Ascending aorta (tissue), 2 donors: ENCODE results near the gene APBA2. TPM values are rescaled to one million over a fixed set of nuclear protein-coding genes. Genes with fewer than 3 reads are reported as not detected.
"Not testable (repeated sequence)": the region's sequence is repeated elsewhere in the genome, so short reads cannot be mapped to it uniquely, and the experiment has no call there.

Experiments used
- DNase-seq, 2 donors: peaks; one replicate each; pipeline ENCODE4 v3.0.0-alpha.2; 2019; ENCODE audit warnings: low spot score in 2 of 2
- H3K27ac ChIP-seq, 2 donors: fragments of 200-600 bp; sonication (generic); one replicate each; pipeline ENCODE4 v1.5.1; 2016 to 2017; ENCODE audit warnings: mild to moderate bottlenecking in 1 of 2
- H3K27me3 ChIP-seq: fragments of 200-600 bp; sonication (generic); one replicate; pipeline ENCODE4 v1.5.1; 2017
- H3K36me3 ChIP-seq, 2 donors: fragments of 200-600 bp; sonication (generic); one replicate each; pipeline ENCODE4 v1.5.1; 2016
- H3K4me1 ChIP-seq, 2 donors: fragments of 200-600 bp; sonication (generic); one replicate each; pipeline ENCODE4 v1.5.1; 2016 to 2017; ENCODE audit warnings: mild to moderate bottlenecking in 1 of 2
- H3K4me3 ChIP-seq, 2 donors: fragments of 200-600 bp; sonication (generic); one replicate each; pipeline ENCODE4 v1.5.1; 2016 to 2017; ENCODE audit warnings: mild to moderate bottlenecking in 1 of 2
- H3K9me3 ChIP-seq, 2 donors: fragments of 200-600 bp; sonication (generic); one replicate each; pipeline ENCODE4 v1.5.1; 2016
- CTCF ChIP-seq, 3 experiments: fragments of 200-600 bp in 2 of 3; fragments of 450-650 bp in 1 of 3; sonication (generic) in 2 of 3; IDR thresholded peaks; one replicate each; pipeline ENCODE4 v1.5.1; 2016 to 2019; ENCODE audit warnings: antibody characterized with exemption in 3 of 3, mild to moderate bottlenecking in 1 of 3, moderate library complexity in 1 of 3
- intact Hi-C: fragments of 100-400 bp; cut with DNase I; formaldehyde crosslinking; loops from one replicate; pipeline ENCODE4 v1.15.1; 2023
- total RNA-seq: library from RNA; depleted of rRNA; stranded (reverse); fragments of >200 nt; gene quantifications from one replicate; pipeline ENCODE4 v1.1.0, GENCODE V29; 2016

APBA2 gene
- total RNA-seq, 1 donor from 2014 or later: 2.4 TPM

DNA sequence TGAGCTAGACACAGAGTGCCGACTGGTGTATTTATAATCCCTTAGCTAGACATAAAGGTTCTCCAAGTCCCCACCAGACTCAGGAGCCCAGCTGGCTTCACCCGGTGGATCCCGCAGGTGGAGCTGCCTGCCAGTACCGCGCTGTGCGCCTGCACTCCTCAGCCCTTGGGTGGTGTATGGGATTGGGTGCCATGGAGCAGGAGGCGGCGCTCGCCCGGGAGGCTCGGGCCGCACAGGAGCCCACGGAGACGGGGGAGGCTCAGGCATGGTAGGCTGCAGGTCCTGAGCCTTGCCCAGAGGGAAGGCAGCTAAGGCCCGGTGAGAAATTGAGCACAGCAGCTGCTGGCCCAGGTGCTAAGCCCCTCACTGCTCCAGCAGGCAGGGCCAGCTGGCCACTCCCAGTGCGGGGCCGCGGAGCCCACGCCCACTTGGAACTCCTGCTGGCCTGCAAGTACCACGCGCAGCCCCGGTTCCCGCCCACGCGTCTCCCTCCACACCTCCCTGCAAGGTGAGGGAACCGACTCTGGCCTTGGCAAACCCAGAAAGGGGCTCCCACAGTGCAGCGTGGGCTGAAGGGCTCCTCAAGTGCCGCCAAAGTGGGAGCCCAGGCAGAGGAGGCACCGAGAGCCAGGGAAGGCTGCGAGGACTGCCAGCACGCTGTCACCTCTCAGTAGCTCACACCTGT is 274.1 kb downstream of the APBA2 start:
- no peak for DNase-seq
- Histone ChIP-seq H3K27me3 (no peaks in the 10 kb centered on the region), H3K9me3 (peaks cover 0 to 6% of the 10 kb centered on the region in 2 donors), H3K4me1 (no peaks in the 10 kb centered on the region), H3K36me3 (no peaks in the 10 kb centered on the region), H3K27ac (no peak overlapping the region), H3K4me3 (no peak overlapping the region)
- TF ChIP-seq CTCF (IDR thresholded peaks at IDR 0.05): no peak
- intact Hi-C loops: no loop called here

- intact Hi-C loops: no loop called here
- no peak for DNase-seq
- no peak overlapping the region for H3K4me3 ChIP-seq
- no peak overlapping the region for H3K27ac ChIP-seq
- H3K27me3 ChIP-seq: no peaks in the 10 kb centered on the region
- H3K9me3 ChIP-seq: peaks cover 0 to 6% of the 10 kb centered on the region in 2 donors
- no peak for TF ChIP-seq CTCF (IDR thresholded peaks at IDR 0.05)
- H3K36me3 ChIP-seq: no peaks in the 10 kb centered on the region
- H3K4me1 ChIP-seq: no peaks in the 10 kb centered on the region
Measured at GRCh38 chr15:29162411-29162810, 276.6 kb downstream of the APBA2 start.

GRCh38 chr15:29167122-29167521 is 281.3 kb downstream of the APBA2 start:
- H3K4me1 ChIP-seq, intact Hi-C loops, H3K4me3 ChIP-seq, H3K27ac ChIP-seq, H3K36me3 ChIP-seq, H3K9me3 ChIP-seq, H3K27me3 ChIP-seq, DNase-seq: not testable (repeated sequence)

Other genes starting within 250 kb of the APBA2 start
- 0.75 TPM for gene GOLGA8M, start 173.6 kb upstream of the APBA2 start, total RNA-seq
- gene GOLGA6L7, start 37.3 kb upstream of the APBA2 start, total RNA-seq: not detected